IMR-90 (cell line): ENCODE measurements around the gene ORM1. TPM values are rescaled to one million over a fixed set of nuclear protein-coding genes. Genes with fewer than 3 reads are reported as not detected.

ENCODE experiments used
- ATAC-seq: fragments of 200-7000 bp; cut with Tn5 transposase; 2 replicates; pipeline ENCODE4 v1.9.1; 2020; ENCODE audit warnings: low read depth, mild to moderate bottlenecking, moderate library complexity
- BruUV-seq: library from RNA; stranded (reverse); fragments of 400-500 nt; replicated peaks from 2 replicates; lab custom pipeline; 2021; lab: Mats Ljungman, UMichigan
- CTCF ChIA-PET: fragments of 300-600 bp; formaldehyde crosslinking; extraction: SDS; loops from one replicate; lab custom pipeline; 2021; ENCODE audit warnings: antibody characterized with exemption; lab: Yijun Ruan, JAX
- POLR2A ChIA-PET: fragments of 300-600 bp; sonication (Branson Sonifier 250); formaldehyde crosslinking; loops from one replicate; lab custom pipeline; 2022; ENCODE audit warnings: antibody characterized with exemption; ENCODE audit not compliant: unreplicated experiment; lab: Charles Lee
- DNase-seq: peaks from one replicate; pipeline ENCODE4 v3.0.0; 2013
- H2AFZ ChIP-seq: replicated peaks from 2 replicates; pipeline ENCODE3; 2013; ENCODE audit warnings: low read length, mild to moderate bottlenecking; ENCODE audit not compliant: poor library complexity
- H2AK5ac ChIP-seq: 2 replicates; pipeline ENCODE4 v1.6.1; 2013; ENCODE audit warnings: low read depth, low read length, inconsistent platforms
- H2AK9ac ChIP-seq: replicated peaks from 2 replicates; pipeline ENCODE3; 2013; ENCODE audit warnings: mild to moderate bottlenecking, low read depth, low read length, moderate library complexity; ENCODE audit not compliant: poor library complexity
- H2BK120ac ChIP-seq: 2 replicates; pipeline ENCODE4 v1.6.1; 2013; ENCODE audit warnings: low read depth, low read length, inconsistent platforms
- H2BK15ac ChIP-seq: 3 replicates; pipeline ENCODE4 v1.6.1; 2013; ENCODE audit warnings: low read depth, low read length, inconsistent platforms
- H2BK20ac ChIP-seq: 2 replicates; pipeline ENCODE4 v1.6.1; 2013; ENCODE audit warnings: low read depth, mild to moderate bottlenecking, inconsistent platforms, low read length, moderate library complexity
- H2BK5ac ChIP-seq: 2 replicates; pipeline ENCODE4 v1.6.1; 2013; ENCODE audit warnings: mild to moderate bottlenecking, low read depth, low read length, inconsistent platforms; ENCODE audit not compliant: poor library complexity, severe bottlenecking
- H3K14ac ChIP-seq: replicated peaks from 2 replicates; pipeline ENCODE4 v1.6.1; 2013; ENCODE audit warnings: low read depth, low read length, inconsistent platforms
- H3K18ac ChIP-seq: 2 replicates; pipeline ENCODE4 v1.6.1; 2013; ENCODE audit warnings: low read depth, low read length, control low read depth
- H3K23ac ChIP-seq: 2 replicates; pipeline ENCODE4 v1.6.1; 2013; ENCODE audit warnings: low read depth, low read length, inconsistent platforms
- H3K27ac ChIP-seq: 2 replicates; pipeline ENCODE4 v1.5.1; 2013; ENCODE audit warnings: mild to moderate bottlenecking, control low read depth, low read length; ENCODE audit not compliant: insufficient read depth
- H3K27me3 ChIP-seq: 2 replicates; pipeline ENCODE4 v1.6.1; 2013; ENCODE audit warnings: low read length; ENCODE audit not compliant: control insufficient read depth, insufficient read depth
- H3K36me3 ChIP-seq: 2 replicates; pipeline ENCODE4 v1.6.1; 2013; ENCODE audit warnings: low read length, mixed read lengths; ENCODE audit not compliant: control insufficient read depth, insufficient read depth
- H3K4ac ChIP-seq: 2 replicates; pipeline ENCODE4 v1.6.1; 2013; ENCODE audit warnings: low read depth, low read length, inconsistent platforms
- H3K4me1 ChIP-seq: 2 replicates; pipeline ENCODE4 v1.6.1; 2013; ENCODE audit warnings: low read length, mixed read lengths; ENCODE audit not compliant: control insufficient read depth, insufficient read depth
- H3K4me2 ChIP-seq: 2 replicates; pipeline ENCODE4 v1.6.1; 2013; ENCODE audit warnings: low read depth, mild to moderate bottlenecking, control low read depth, low read length, moderate library complexity
- H3K4me3 ChIP-seq: 2 replicates; pipeline ENCODE4 v1.5.1; 2013; ENCODE audit warnings: low read depth, mild to moderate bottlenecking, control low read depth, low read length, moderate library complexity; ENCODE audit not compliant: insufficient read depth
- H3K56ac ChIP-seq: 2 replicates; pipeline ENCODE4 v1.6.1; 2013; ENCODE audit warnings: low read length, inconsistent platforms; ENCODE audit not compliant: insufficient read depth; ENCODE audit errors: extremely low read depth
- H3K79me1 ChIP-seq, 2 experiments: 2 replicates each; pipeline ENCODE4 v1.6.1; 2013; ENCODE audit warnings: low read length in 2 of 2, inconsistent platforms in 1 of 2, low read depth in 1 of 2
- H3K9ac ChIP-seq: 2 replicates; pipeline ENCODE4 v1.6.1; 2013; ENCODE audit warnings: low read depth, low read length, control low read depth
- H3K9me1 ChIP-seq: 2 replicates; pipeline ENCODE4 v1.6.1; 2013; ENCODE audit warnings: low read length, inconsistent platforms; ENCODE audit not compliant: insufficient read depth
- H3K9me3 ChIP-seq: 2 replicates; pipeline ENCODE4 v1.6.1; 2013; ENCODE audit warnings: low read length; ENCODE audit not compliant: control insufficient read depth, insufficient read depth
- H4K20me1 ChIP-seq: 2 replicates; pipeline ENCODE4 v1.6.1; 2013; ENCODE audit warnings: low read length, inconsistent platforms; ENCODE audit not compliant: insufficient read depth
- H4K5ac ChIP-seq: 2 replicates; pipeline ENCODE4 v1.6.1; 2013; ENCODE audit warnings: mild to moderate bottlenecking, low read depth, low read length, control low read depth
- H4K8ac ChIP-seq, 2 experiments: 2 replicates each; pipeline ENCODE4 v1.6.1; 2013; ENCODE audit warnings: low read depth in 2 of 2, low read length in 2 of 2, control low read depth in 1 of 2, inconsistent platforms in 1 of 2
- H4K91ac ChIP-seq: 2 replicates; pipeline ENCODE4 v1.6.1; 2013; ENCODE audit warnings: low read depth, low read length, inconsistent platforms; ENCODE audit not compliant: insufficient read depth
- CHD1 ChIP-seq: IDR thresholded peaks from 2 replicates; pipeline ENCODE4 v1.6.1; 2012; ENCODE audit warnings: low read depth, low read length, improper control_type of control experiment
- FOS ChIP-seq: fragments of 150-350 bp; IDR thresholded peaks from 2 replicates; pipeline ENCODE4 v1.6.1; 2016; ENCODE audit warnings: low read depth, low read length
- MAFK ChIP-seq: IDR thresholded peaks from 2 replicates; pipeline ENCODE4 v1.6.1; 2012; ENCODE audit warnings: low read depth, low read length, improper control_type of control experiment
- MXI1 ChIP-seq: IDR thresholded peaks from 2 replicates; pipeline ENCODE4 v1.6.1; 2012; ENCODE audit warnings: low read depth, mild to moderate bottlenecking, low read length, moderate library complexity, borderline replicate concordance
- RAD21 ChIP-seq: IDR thresholded peaks from 2 replicates; pipeline ENCODE4 v1.6.1; 2012; ENCODE audit warnings: low read length, improper control_type of control experiment
- RCOR1 ChIP-seq: IDR thresholded peaks from 2 replicates; pipeline ENCODE4 v1.6.1; 2012; ENCODE audit warnings: mild to moderate bottlenecking, low read length, improper control_type of control experiment; ENCODE audit not compliant: insufficient replicate concordance
- RFX5 ChIP-seq: IDR thresholded peaks from 2 replicates; pipeline ENCODE4 v1.8.0; 2012; ENCODE audit warnings: low read depth, mild to moderate bottlenecking, low read length, moderate library complexity
- SMC3 ChIP-seq: fragments of 150-350 bp; IDR thresholded peaks from 2 replicates; pipeline ENCODE4 v1.6.1; 2016; ENCODE audit warnings: low read depth, mild to moderate bottlenecking, antibody characterized with exemption, low read length, moderate library complexity
- dilution Hi-C: fragments of 300-500 bp; cut with HindIII; formaldehyde crosslinking; loops from one replicate; pipeline ENCODE4 v1.14.3; 2018; ENCODE audit warnings: low sequenced_read_pairs; ENCODE audit not compliant: unreplicated experiment
- in situ Hi-C: fragments of 300-500 bp; cut with MboI; formaldehyde crosslinking; loops from 3 replicates; pipeline ENCODE4 v1.14.3; 2019; ENCODE audit warnings: low sequenced_read_pairs, inconsistent platforms, mixed read lengths
- intact Hi-C: fragments of 100-400 bp; cut with micrococcal nuclease; formaldehyde crosslinking; loops from 2 replicates; pipeline ENCODE4 v1.10.0; 2022
- polyA plus RNA-seq, 3 experiments: library from polyadenylated mRNA; depleted of rRNA; stranded (reverse); fragments of >200 nt; gene quantifications; 2 replicates each; pipeline ENCODE4 v1.2.3, GENCODE V29; 2012; ENCODE audit warnings: low replicate concordance in 1 of 3
- total RNA-seq: library from RNA; depleted of rRNA; stranded (reverse); fragments of >200 nt; gene quantifications from 2 replicates; pipeline ENCODE4 v1.2.3, GENCODE V29; 2012
- TF ChIP-seq, protein P1 (sequence below): conservative IDR thresholded peaks from 2 replicates; pipeline ENCODE4 v1.5.1; 2012; ENCODE audit warnings: mild to moderate bottlenecking, low read depth, low read length, improper control_type of control experiment

The ORM1 gene
- total and polyA plus RNA-seq, 2 of the 4 experiments (the other 2 are of a cell fraction): 0.18 TPM; not detected in 1

DNA sequence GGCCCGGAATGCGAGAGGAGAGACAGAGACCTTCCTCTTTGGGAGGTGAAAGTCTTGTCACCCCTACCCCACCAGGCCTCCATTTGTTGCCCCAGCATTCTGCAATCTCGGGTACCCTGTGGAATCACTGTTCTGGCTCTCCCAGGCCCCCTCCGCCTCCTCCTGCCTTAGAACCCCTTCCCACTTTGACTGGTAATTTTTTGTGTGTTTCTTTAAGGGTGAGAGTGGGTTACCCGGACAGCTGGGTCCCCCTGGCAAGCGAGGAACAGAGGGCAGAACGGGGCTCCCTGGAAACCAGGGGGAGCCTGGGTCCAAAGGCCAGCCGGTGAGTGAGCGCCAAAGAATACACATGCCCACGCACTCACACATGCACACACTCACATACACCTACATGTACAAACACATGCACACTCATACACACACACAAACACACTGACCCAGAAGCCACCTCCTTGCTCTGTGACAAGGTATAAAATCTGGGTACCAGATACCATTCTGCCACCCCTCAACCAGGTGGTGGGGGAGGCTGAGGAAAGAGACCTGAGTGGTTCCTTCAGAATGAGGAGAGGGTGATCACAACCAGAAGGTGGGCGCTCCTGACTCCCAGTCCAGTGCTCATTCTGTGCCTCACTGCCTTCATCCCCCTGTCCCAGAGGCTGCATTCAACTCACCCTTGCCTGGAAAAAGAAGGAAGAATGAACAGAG lies 30.9 kb upstream of the ORM1 start (continued):
- TF ChIP-seq MXI1: no peak
- no peak for TF ChIP-seq SMC3
- no peak for TF ChIP-seq RCOR1

DNA sequence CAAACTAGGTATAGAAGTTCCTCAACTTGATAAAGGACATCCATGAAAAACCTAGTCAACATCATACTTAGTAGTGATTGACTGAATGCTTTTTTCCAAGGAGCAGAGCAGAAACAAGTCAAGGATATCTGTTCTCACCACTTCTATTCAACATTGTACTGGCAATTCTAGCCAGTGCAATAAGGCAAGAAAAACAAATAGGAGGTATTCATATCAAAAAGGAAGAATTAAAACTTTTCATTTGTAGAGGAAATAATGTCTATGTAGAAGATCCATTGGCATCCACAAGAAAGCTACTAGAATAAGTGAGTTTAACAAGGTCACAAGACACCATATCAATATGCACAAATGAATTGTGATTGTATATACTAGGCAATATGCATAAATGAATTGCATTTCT lies 28.2 kb upstream of the ORM1 start:
- H4K8ac ChIP-seq: no peak overlapping the region
- ChIA-PET POLR2A (no interaction called here), CTCF (no interaction called here)
- no peak overlapping the region for H4K91ac ChIP-seq
- no peak overlapping the region for H3K14ac ChIP-seq
- TF ChIP-seq RAD21 (no peak), FOS (no peak), SMC3 (no peak), CHD1 (no peak), RFX5 (no peak), MAFK (no peak)
- TF ChIP-seq, protein P1, sequence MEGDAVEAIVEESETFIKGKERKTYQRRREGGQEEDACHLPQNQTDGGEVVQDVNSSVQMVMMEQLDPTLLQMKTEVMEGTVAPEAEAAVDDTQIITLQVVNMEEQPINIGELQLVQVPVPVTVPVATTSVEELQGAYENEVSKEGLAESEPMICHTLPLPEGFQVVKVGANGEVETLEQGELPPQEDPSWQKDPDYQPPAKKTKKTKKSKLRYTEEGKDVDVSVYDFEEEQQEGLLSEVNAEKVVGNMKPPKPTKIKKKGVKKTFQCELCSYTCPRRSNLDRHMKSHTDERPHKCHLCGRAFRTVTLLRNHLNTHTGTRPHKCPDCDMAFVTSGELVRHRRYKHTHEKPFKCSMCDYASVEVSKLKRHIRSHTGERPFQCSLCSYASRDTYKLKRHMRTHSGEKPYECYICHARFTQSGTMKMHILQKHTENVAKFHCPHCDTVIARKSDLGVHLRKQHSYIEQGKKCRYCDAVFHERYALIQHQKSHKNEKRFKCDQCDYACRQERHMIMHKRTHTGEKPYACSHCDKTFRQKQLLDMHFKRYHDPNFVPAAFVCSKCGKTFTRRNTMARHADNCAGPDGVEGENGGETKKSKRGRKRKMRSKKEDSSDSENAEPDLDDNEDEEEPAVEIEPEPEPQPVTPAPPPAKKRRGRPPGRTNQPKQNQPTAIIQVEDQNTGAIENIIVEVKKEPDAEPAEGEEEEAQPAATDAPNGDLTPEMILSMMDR: no peak
- H4K20me1 ChIP-seq: no peaks in the 10 kb centered on the region
- no peak for ATAC-seq
- peaks cover 11% of the 10 kb centered on the region for H3K36me3 ChIP-seq
- dilution Hi-C loops: no loop called here
- H2AK5ac ChIP-seq: no peak overlapping the region
- H3K18ac ChIP-seq: no peak overlapping the region
- H3K4ac ChIP-seq: no peak overlapping the region
- H3K4me3 ChIP-seq: no peak overlapping the region
- H2BK120ac ChIP-seq: no peak overlapping the region
- intact Hi-C loops: loop anchor here (10.0 kb wide), 1 partner anchor 610 kb away; no protein-coding TSS in a partner anchor
- H3K4me1 ChIP-seq: no peaks in the 10 kb centered on the region
- H3K23ac ChIP-seq: no peak overlapping the region
- H3K27ac ChIP-seq: no peak overlapping the region
- no peak overlapping the region for H2BK15ac ChIP-seq
- H3K79me1 ChIP-seq: no peaks in the 10 kb centered on the region
- H3K56ac ChIP-seq: no peak overlapping the region
- H2BK20ac ChIP-seq: no peak overlapping the region
- no peak overlapping the region for H3K4me2 ChIP-seq
- H3K9ac ChIP-seq: no peak overlapping the region
- H3K9me1 ChIP-seq: no peaks in the 10 kb centered on the region
- H2AK9ac ChIP-seq: no peak overlapping the region
- BruUV-seq: no TSS peak
- in situ Hi-C loops: loop anchor here (5.0 kb wide), 1 partner anchor 182 kb away; no protein-coding TSS in a partner anchor
- no peak overlapping the region for H2BK5ac ChIP-seq
- H4K5ac ChIP-seq: no peak overlapping the region
- no peak for DNase-seq
- no peak overlapping the region for H2AFZ ChIP-seq
- H3K27me3 ChIP-seq: no peaks in the 10 kb centered on the region
- no peaks in the 10 kb centered on the region for H3K9me3 ChIP-seq
